ENCODE data around the gene ITGA7.
A peak's percentile ranks its signal among the peaks of the same experiment; 100 is the strongest.

The ITGA7 gene

GRCh38 chr12:55707841-55708694, at the start of gene ITGA7:
Gene ITGA7 (minus strand): TSS chr12:55707904. CDS start chr12:55707682, 222 bp downstream.
- DNase-seq (ENCODE audit: low read depth): peak; percentile 49

DNA sequence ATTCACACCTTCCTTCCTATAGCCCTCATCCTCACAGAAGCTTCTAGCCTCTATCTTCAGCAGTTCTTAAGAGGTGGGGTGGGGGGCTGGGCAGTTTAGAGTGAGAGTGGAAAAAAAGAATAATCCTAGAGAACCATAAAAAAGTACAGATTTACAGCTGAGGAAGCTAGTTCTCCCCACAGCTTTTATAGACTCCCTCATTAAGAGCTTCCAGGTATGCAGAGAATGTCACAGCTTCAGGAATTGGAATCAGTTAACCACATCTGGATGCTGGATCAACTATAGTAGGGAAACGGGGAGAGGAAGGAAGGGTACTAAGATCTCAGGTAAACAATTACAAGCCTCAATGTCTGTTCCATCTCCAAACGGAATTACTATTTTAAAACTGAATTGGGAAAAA, 47.5 kb upstream of the ITGA7 start:
- no peak for DNase-seq (ENCODE audit: low read depth)

GRCh38 chr12:55748230-55748993, 40.7 kb upstream of the ITGA7 start:
- no peak for DNase-seq (ENCODE audit: low read depth)

GRCh38 chr12:55746913-55747231, 39.2 kb upstream of the ITGA7 start:
- DNase-seq (ENCODE audit: low read depth): no peak

DNA sequence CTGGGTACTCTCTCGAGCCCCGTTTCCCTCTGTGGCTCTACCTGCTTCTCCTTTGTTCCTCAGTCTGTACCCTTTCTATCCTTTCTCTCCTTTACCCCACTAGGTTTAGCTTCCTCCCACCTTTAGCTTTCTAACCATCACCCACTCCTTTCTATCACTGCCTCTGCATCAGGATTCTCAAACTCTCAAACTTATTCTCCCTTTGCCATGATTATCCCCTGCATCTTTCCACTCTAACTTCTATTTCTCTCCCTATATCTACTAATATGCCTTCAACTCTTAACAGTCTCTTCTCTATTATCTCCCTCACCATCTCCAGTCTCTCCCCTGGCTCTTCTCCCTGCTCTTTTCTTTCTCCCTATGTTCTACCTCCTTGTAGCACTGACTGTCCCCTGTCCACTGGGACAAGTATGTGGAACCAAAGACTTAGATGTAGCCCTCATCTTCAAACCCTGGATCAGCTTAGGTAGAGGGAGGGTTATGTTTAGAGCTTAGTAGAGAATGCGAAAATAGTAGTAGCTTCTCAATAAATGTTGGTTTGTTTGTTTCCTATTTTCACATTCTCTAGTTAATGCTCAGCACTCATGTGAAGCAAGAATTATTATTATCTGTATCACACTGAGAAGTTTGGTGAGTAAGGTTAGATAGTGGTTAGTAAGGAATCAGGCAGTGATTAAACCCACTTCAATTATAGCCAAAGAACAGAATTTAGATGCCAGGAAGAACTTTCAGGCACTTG, 38.6 kb upstream of the ITGA7 start:
- DNase-seq (ENCODE audit: low read depth): no peak

DNA sequence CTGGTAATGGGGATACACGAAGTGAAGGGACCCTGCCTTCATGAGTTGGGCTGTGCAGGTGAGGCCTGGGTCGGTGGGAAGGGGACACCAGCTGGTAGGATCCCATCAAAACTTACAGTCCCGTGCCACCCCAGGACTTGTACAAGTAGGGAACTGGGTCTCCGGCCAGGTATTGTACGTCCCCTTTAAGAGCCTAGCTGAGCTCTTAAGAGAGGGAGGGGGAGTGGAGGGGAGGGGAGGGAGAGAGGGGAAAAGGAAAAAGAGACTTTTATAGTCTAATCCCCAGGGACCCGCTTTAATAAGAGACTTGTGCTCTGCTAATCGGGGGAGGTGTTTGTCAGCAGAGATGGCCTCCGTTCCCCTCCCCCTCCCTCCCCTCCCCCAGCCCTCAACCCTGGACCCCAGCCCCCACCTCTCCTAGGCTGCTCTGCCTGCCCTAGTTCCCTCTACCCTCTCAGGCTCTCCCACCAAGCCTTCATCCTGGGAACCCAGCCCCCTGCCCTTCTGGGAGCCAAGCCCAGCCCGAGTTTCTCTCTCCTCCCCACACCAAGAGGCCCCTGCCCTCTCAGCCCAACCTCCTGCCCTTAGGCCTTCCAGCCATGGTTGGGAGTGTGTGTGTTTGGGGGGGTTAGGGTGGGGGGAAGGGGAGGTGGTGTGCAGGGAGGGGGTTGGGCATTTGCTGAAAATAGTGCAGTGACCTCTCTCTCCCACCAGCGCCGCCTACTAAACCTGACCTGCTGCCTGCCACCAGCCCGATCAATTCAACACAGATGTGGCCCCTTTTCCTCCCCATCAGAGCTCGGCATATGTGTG, 37.9 kb upstream of the ITGA7 start:
- DNase-seq (ENCODE audit: low read depth): no peak

DNA sequence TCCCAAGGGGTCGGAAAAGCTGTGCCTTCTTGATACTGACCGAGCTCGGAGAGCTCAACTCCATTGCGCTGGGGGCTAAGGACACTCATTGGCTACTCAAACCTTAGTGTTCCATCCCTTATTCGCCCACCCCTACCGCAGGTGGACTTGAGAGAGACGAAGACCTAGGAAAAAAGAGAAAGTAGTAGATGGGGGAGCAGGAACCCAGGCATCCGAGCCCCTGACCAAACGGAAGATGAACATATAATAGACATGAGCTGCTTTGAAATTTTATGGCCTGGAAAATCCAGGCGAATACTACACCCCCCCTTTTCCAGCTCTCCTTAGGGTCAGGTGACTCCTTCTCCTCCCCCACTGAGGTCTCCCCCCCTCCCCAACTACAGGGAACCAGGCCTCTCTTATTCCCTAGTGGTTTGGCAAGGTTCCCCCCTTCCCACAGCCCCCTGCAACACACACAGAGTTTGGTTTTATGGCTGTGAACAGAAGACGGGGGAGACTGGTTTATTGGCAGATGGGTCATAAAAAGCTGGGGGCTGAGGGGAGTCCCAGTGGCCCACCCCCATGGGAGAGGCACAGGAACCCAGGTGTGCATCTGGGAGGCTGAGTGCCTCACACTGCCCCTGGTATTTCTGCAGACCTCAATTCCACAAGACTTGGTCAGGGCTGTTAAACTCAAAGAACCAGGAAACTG, 36.8 kb upstream of the ITGA7 start:
- DNase-seq (ENCODE audit: low read depth): no peak

DNA sequence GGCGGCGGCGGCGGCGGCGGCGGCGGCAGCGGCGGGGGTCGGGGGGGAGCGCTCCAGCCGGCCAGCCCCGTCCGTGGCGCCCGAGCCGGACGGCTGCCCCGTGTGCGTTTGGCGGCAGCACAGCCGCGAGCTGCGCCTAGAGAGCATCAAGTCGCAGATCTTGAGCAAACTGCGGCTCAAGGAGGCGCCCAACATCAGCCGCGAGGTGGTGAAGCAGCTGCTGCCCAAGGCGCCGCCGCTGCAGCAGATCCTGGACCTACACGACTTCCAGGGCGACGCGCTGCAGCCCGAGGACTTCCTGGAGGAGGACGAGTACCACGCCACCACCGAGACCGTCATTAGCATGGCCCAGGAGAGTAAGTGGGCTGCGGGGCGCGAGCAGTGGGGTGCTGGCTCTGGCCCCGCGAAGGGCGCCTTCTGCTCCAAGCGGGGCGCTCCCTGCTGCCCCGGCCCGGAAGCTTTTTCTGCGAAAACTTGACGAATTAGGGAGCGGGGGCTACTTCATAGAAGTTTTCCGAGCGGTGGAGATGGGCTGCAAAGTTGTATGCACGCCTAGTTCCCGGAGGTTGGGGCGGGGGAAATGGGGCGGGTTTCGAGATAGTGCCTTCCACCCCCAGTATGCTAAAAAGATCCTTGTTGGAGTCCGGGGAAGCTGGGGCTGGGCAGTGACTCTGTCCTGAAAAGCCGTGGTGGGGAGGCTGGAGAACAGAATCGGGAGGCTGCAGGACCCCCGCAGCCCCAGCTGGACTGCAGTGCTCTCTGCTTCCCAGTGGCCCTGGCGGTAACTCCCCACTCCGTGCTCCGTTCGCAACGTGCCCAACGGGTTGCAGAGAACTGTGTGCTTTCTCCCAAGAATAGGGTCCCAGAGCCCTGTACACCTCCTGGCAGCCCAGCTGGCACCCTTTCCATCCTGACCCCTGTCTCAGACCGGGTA, 36.0 kb upstream of the ITGA7 start:
- DNase-seq (ENCODE audit: low read depth): no peak

GRCh38 chr12:55742719-55743405, 35.2 kb upstream of the ITGA7 start, which contains the start of gene GDF11:
Gene GDF11 (plus strand): TSS chr12:55743122. CDS start chr12:55743317, 195 bp downstream.
- DNase-seq (ENCODE audit: low read depth): peak; percentile 62

DNA sequence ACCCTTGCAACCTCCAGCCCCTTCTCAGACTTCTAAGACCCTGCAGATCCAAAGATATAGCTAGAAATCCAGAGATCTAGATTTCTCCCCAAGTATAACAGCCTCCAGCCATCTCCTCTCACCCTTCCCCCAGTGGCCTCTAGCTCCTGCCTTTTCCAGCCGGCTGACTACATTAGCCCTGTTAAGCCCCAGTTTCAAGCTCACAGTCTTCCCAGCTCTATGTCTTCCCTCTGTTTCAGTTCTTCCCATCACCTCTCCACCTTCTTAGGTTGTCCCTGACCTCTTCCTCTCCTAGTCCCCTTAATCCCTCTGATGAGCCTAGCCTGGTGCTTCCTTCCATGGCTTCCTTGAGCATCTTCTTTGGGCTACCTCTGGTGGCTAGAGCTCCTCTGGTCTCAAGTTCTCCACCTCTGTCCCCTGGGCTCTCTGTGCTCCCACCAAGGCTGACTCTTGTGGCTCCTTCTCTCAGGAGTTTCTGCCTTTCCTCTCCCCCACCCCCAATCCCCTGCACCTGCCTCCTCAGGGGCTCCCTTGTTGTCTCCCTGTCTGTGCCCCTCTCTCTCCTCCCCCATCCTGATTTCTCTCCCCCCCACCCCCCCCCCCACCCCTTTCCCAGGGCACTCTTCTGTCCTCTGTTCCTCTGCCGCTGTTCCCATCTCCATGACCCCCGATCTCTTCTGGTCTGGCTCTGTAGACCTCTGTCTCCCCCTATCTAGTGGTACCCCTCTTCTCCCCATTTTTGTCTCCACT, 34.4 kb upstream of the ITGA7 start:
- no peak for DNase-seq (ENCODE audit: low read depth)

DNA sequence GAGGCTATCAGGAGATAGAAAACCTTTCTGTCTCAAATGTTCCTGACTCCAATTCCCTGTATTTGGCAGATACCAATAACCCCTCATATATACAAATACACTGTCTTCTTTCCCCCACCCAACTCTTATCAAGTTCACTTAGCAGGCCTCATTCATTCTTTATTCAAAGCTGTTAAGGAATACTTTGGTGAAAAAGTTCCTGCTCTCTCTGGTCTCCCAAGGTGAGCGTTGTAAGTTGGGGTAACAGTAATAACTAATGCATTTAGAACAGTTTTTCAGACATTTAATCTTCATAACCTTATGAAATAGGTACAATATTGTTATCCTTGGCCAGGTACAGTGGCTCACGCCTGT, 31.3 kb upstream of the ITGA7 start:
- DNase-seq (ENCODE audit: low read depth): no peak

GRCh38 chr12:55738123-55739024, 30.7 kb upstream of the ITGA7 start:
- peak; percentile 67 for DNase-seq (ENCODE audit: low read depth)

GRCh38 chr12:55737581-55738122, 29.9 kb upstream of the ITGA7 start:
- no peak for DNase-seq (ENCODE audit: low read depth)

DNA sequence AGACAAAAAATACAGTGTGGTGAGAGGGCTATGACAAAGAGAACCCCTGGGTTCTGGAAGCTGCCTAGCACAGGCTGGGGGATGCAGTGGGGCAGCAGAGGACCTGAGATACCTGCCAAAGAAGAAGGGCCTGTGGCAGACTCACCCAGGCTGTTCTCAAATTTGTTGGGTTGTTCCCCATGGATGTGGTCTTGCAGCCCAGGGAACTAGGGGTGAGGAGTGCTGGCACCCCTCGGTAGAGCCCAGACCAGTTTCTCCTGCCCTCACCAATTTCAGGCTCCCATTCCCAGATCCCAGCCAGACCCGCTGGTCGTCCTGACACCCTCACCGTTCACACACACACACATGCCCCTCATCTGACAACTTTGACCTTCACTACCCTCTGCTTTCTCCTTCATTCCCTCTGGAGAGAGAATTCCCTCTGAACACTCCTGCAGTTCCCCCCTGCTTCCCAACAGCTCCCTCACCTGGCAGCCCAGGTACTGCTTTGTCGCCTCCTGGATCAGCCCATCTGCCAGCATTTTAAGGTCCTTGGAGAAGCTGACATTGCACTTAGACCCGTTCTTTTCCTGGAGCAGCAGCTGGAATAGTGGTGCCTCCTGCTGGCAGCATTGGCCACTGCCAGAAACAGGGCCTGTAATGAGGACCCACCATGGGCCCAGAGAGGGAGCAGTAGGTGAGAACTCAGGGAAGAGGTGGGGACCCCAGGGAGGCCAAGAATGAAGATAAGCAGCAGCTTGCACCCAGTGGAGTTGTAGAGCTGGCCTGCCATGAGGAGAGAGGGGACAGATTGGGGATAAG, 29.3 kb upstream of the ITGA7 start:
- DNase-seq (ENCODE audit: low read depth): no peak

DNA sequence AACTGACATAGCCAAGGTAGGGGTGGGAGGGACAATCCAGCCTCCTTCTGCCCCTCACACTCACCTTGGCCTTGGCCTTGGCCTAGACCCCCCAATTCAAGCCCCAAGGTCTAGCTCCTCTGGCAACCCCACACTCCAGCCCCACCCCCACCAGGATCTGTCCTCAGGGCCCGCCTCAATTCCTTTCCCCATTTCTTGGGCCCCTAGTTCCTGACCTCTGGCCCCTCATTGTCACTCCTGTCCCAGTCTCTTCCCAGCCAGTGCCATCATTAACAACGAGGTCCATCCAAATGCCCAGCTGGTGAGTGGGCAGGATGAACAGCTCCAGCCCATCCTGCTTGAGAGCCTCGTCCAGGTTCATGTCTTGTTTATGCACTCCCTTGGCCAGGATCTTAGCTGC, 28.4 kb upstream of the ITGA7 start:
- no peak for DNase-seq (ENCODE audit: low read depth)

GRCh38 chr12:55734595-55734994, 26.9 kb upstream of the ITGA7 start:
- no peak for DNase-seq (ENCODE audit: low read depth)

DNA sequence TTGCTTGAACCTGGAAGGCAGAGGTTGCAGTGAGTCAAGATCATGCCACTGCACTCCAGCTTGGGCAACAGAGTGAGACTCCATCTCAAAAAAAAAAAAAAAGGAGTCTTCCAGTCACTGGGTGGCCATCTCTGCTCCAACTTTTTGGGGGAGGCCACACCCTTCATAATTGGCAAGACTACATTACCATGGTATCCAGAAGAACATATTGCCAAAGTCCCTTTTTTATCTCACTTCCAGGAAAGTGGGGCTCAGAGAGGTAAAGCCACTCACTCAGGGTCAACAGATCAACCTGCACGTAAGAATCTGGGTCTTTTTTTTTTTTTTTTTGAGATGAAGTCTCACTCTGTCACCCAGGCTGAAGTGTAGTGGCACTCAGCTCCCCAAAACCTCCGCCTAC, 26.2 kb upstream of the ITGA7 start:
- no peak for DNase-seq (ENCODE audit: low read depth)

Data from stimulated activated CD8-positive, alpha-beta memory T cell treated with anti-CD3 and anti-CD28 coated beads, Interleukin-4, amount 100 ng/mL, for 24 hours (primary cell).